Caco-2 (cell line): ENCODE measurements around the gene LYZL1. TPM values are rescaled to one million over a fixed set of nuclear protein-coding genes. Genes with fewer than 3 reads are reported as not detected.

ENCODE experiments used
- BruUV-seq: library from RNA; stranded (reverse); fragments of 400-500 nt; replicated peaks from 2 replicates; lab custom pipeline; 2021; lab: Mats Ljungman, UMichigan
- CTCF ChIA-PET: fragments of 300-600 bp; sonication (Branson Sonifier 250); formaldehyde crosslinking; loops from one replicate; lab custom pipeline; 2022; ENCODE audit warnings: antibody characterized with exemption; lab: Charles Lee
- POLR2A ChIA-PET: fragments of 300-600 bp; sonication (Branson Sonifier 250); formaldehyde crosslinking; loops from one replicate; lab custom pipeline; 2022; ENCODE audit warnings: antibody characterized with exemption; lab: Charles Lee
- DNase-seq, 2 experiments: peaks; one replicate each; pipeline versions ENCODE4 v3.0.0 to v3.0.0-alpha.2; 2020 to 2022
- H3K27me3 ChIP-seq: replicated peaks from 2 replicates; pipeline ENCODE4 v1.6.0; 2011; ENCODE audit warnings: low read length; ENCODE audit not compliant: control insufficient read depth, insufficient read depth
- H3K36me3 ChIP-seq: 2 replicates; pipeline ENCODE4 v1.5.1; 2011; ENCODE audit warnings: low read length; ENCODE audit not compliant: control insufficient read depth, insufficient read depth
- H3K4me1 ChIP-seq: fragments of 250-450 bp; sonication (Bioruptor Pico); 2 replicates; pipeline ENCODE4 v1.5.1; 2020; ENCODE audit warnings: mild to moderate bottlenecking
- H3K4me3 ChIP-seq: 2 replicates; pipeline ENCODE4 v1.5.1; 2011; ENCODE audit warnings: low read depth, mild to moderate bottlenecking, control low read depth, low read length
- H3K9me3 ChIP-seq: fragments of 250-450 bp; sonication (Bioruptor Pico); 2 replicates; pipeline ENCODE4 v1.5.1; 2020; ENCODE audit warnings: mild to moderate bottlenecking, moderate library complexity
- H3K27ac Mint-ChIP-seq: one replicate; pipeline ENCODE4 v1.8.0; 2022; ENCODE audit warnings: mixed read lengths; ENCODE audit not compliant: unreplicated experiment
- H3K27me3 Mint-ChIP-seq: one replicate; pipeline ENCODE4 v1.8.0; 2022; ENCODE audit warnings: mixed read lengths; ENCODE audit not compliant: insufficient read depth, unreplicated experiment
- H3K36me3 Mint-ChIP-seq: one replicate; pipeline ENCODE4 v1.8.0; 2022; ENCODE audit warnings: mild to moderate bottlenecking, mixed read lengths; ENCODE audit not compliant: insufficient read depth, unreplicated experiment
- H3K4me1 Mint-ChIP-seq: one replicate; pipeline ENCODE4 v1.8.0; 2022; ENCODE audit warnings: low read depth, mixed read lengths; ENCODE audit not compliant: unreplicated experiment
- H3K4me3 Mint-ChIP-seq: one replicate; pipeline ENCODE4 v1.8.0; 2022; ENCODE audit warnings: mild to moderate bottlenecking, moderate library complexity, mixed read lengths; ENCODE audit not compliant: unreplicated experiment
- H3K9me3 Mint-ChIP-seq: one replicate; pipeline ENCODE4 v1.8.0; 2022; ENCODE audit warnings: mixed read lengths; ENCODE audit not compliant: unreplicated experiment
- CTCF ChIP-seq, 2 experiments: fragments of 200-600 bp in 1 of 2; IDR thresholded peaks; 1 replicate in 1 of 2; 2 replicates in 1 of 2; pipeline versions ENCODE4 v1.5.1 to v1.8.0; 2011 to 2022; ENCODE audit warnings: antibody characterized with exemption in 1 of 2, control low read depth in 1 of 2, inconsistent platforms in 1 of 2, low read depth in 1 of 2, low read length in 1 of 2, mild to moderate bottlenecking in 1 of 2, moderate library complexity in 1 of 2; ENCODE audit not compliant: insufficient read depth in 1 of 2, severe bottlenecking in 1 of 2, unreplicated experiment in 1 of 2
- intact Hi-C: fragments of 100-400 bp; cut with micrococcal nuclease; formaldehyde crosslinking; loops from one replicate; pipeline ENCODE4 v1.10.0; 2022; ENCODE audit not compliant: unreplicated experiment
- total RNA-seq: library from RNA; stranded (reverse); gene quantifications from 2 replicates; pipeline ENCODE4 v1.2.3, GENCODE V29; 2022

The LYZL1 gene
- total RNA-seq, 1 experiment from 2014 or later, result not detected

- no peaks in the 10 kb centered on the region for H3K9me3 ChIP-seq
- ChIA-PET POLR2A (interaction anchor here (0.7 to 1.0 kb wide), 2 partner anchors 153 to 318 kb away, joined by 3 to 4 read pairs; no protein-coding TSS in a partner anchor), CTCF (interaction anchor here (1.0 to 2.2 kb wide), 5 partner anchors 18 to 593 kb away, joined by 3 to 9 read pairs (median 5); partner anchors contain the start of gene BAMBI)
- DNase-seq, result peak; percentile 73
- intact Hi-C loops, result loop anchor here (1.0 to 5.0 kb wide), 5 partner anchors 20 to 580 kb away; partner anchors contain the start of gene BAMBI
- Mint-ChIP-seq H3K4me1 (peaks cover 57% of the 10 kb centered on the region), H3K36me3 (no peaks in the 10 kb centered on the region), H3K4me3 (peak overlapping the region; percentile 55), H3K9me3 (peaks cover 7% of the 10 kb centered on the region), H3K27ac (peak overlapping the region; percentile 90), H3K27me3 (no peaks in the 10 kb centered on the region)
- no peak overlapping the region for H3K4me3 ChIP-seq
- peaks cover 65% of the 10 kb centered on the region for H3K4me1 ChIP-seq
- H3K27me3 ChIP-seq, result no peaks in the 10 kb centered on the region
- H3K36me3 ChIP-seq, result no peaks in the 10 kb centered on the region
- BruUV-seq, result no TSS peak
- TF ChIP-seq CTCF (IDR thresholded peaks at IDR 0.05; ENCODE audit: insufficient read depth in 1 of 2, low read depth in 1 of 2, low read length in 1 of 2, severe bottlenecking in 1 of 2, unreplicated experiment in 1 of 2), result no peak
Measured at GRCh38 chr10:29257106-29257783, 31.6 kb upstream of the LYZL1 start.

- H3K36me3 ChIP-seq, result no peaks in the 10 kb centered on the region
- POLR2A ChIA-PET, result interaction anchor here (0.5 to 1.0 kb wide), 4 partner anchors 152 to 1092 kb away, joined by 3 to 6 read pairs (median 4); partner anchors contain the start of gene MTPAP
- no peaks in the 10 kb centered on the region for H3K27me3 ChIP-seq
- Mint-ChIP-seq H3K4me3 (peak overlapping the region; percentile 55), H3K36me3 (no peaks in the 10 kb centered on the region), H3K4me1 (peaks cover 57% of the 10 kb centered on the region), H3K9me3 (peaks cover 13% of the 10 kb centered on the region), H3K27me3 (no peaks in the 10 kb centered on the region), H3K27ac (peak overlapping the region; percentile 90)
- H3K4me1 ChIP-seq, result peaks cover 63% of the 10 kb centered on the region
- BruUV-seq, result no TSS peak
- DNase-seq, result no peak
- no peaks in the 10 kb centered on the region for H3K9me3 ChIP-seq
- no peak for TF ChIP-seq CTCF (IDR thresholded peaks at IDR 0.05; ENCODE audit: insufficient read depth in 1 of 2, low read depth in 1 of 2, low read length in 1 of 2, severe bottlenecking in 1 of 2, unreplicated experiment in 1 of 2)
- no peak overlapping the region for H3K4me3 ChIP-seq
- CTCF ChIA-PET, result interaction anchor here (1.0 to 2.2 kb wide), 5 partner anchors 19 to 594 kb away, joined by 3 to 9 read pairs (median 5); partner anchors contain the start of gene BAMBI
- intact Hi-C loops, result loop anchor here (1.0 to 5.0 kb wide), 5 partner anchors 19 to 580 kb away; partner anchors contain the start of gene BAMBI
Measured at GRCh38 chr10:29257784-29258135, 31.1 kb upstream of the LYZL1 start.

GRCh38 chr10:29259498-29259897, 29.4 kb upstream of the LYZL1 start:
- CTCF ChIA-PET, result no interaction called here
- Histone ChIP-seq H3K4me3 (no peak overlapping the region), H3K36me3 (no peaks in the 10 kb centered on the region), H3K27me3 (no peaks in the 10 kb centered on the region), H3K9me3 (no peaks in the 10 kb centered on the region), H3K4me1 (peaks cover 46% of the 10 kb centered on the region)
- Mint-ChIP-seq H3K4me1 (peaks cover 40% of the 10 kb centered on the region), H3K4me3 (no peak overlapping the region), H3K27ac (no peak overlapping the region), H3K9me3 (peaks cover 24% of the 10 kb centered on the region), H3K27me3 (no peaks in the 10 kb centered on the region), H3K36me3 (no peaks in the 10 kb centered on the region)
- POLR2A ChIA-PET, result no interaction called here
- no TSS peak for BruUV-seq
- DNase-seq, result no peak
- intact Hi-C loops, result loop anchor here (5.0 kb wide), 1 partner anchor 582 kb away; the partner anchor contains the start of gene BAMBI
- no peak for TF ChIP-seq CTCF (IDR thresholded peaks at IDR 0.05; ENCODE audit: insufficient read depth in 1 of 2, low read depth in 1 of 2, low read length in 1 of 2, severe bottlenecking in 1 of 2, unreplicated experiment in 1 of 2)
